NB4 (cell line): Measurements from ENCODE around the gene ADAM10.

Source experiments
- MYC ChIP-seq: IDR thresholded peaks from 2 replicates; pipeline ENCODE4 v1.6.1; 2011; ENCODE audit warnings: low read depth, low read length
- POLR2A ChIP-seq: IDR thresholded peaks from 2 replicates; pipeline ENCODE4 v1.6.1; 2011; ENCODE audit warnings: mild to moderate bottlenecking; ENCODE audit not compliant: insufficient read length; ENCODE audit errors: extremely low read depth
- TF ChIP-seq, protein P1 (sequence below): IDR thresholded peaks from one replicate; pipeline ENCODE4 v1.5.1; 2012; ENCODE audit warnings: low read depth, low read length
- TF ChIP-seq, protein P2 (sequence below): IDR thresholded peaks from 2 replicates; pipeline ENCODE4 v1.6.1; 2011; ENCODE audit warnings: low read depth, low read length

DNA sequence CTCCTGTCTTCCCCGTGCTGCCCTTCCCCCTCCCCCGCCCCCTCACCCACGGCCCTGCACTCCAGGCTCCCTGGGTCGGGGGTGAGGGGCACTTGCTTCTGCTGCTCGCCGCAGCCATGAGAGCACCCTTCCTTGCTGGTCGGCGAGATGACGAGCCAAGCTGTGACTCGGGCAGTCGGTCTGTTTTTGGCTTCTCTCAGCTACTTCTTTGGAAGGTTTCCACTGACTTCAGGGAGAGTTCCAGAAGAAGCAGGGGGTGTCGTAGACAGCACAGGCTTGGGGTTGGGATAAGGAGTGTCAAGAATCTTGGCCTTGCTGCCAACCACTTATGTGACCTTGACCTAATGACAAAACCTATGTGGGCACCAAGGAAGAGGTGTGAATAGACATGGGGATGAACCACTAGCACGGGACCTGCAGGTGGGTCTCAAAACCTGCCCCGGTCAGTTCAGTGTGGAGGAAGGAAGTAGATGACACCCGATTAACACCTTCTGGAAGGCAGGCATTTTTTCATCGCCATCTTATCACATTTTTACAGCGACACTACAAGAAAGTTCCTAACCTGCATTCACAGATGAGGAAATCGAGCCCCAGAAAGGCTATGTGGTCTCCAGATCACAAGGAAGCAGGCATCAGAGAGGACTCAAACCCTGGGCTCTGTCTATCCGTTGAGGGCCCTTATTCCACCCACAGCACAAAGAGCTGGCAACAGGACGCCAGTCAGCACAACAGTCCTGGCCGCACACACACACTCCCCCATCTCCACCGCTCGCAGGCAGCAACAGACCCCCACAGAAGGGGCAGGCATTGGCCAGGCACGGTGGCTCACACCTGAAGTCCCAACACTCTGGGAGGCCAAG, 196.8 kb downstream of the ADAM10 start:
- TF ChIP-seq POLR2A (no peak), MYC (no peak)
- TF ChIP-seq, protein P1, sequence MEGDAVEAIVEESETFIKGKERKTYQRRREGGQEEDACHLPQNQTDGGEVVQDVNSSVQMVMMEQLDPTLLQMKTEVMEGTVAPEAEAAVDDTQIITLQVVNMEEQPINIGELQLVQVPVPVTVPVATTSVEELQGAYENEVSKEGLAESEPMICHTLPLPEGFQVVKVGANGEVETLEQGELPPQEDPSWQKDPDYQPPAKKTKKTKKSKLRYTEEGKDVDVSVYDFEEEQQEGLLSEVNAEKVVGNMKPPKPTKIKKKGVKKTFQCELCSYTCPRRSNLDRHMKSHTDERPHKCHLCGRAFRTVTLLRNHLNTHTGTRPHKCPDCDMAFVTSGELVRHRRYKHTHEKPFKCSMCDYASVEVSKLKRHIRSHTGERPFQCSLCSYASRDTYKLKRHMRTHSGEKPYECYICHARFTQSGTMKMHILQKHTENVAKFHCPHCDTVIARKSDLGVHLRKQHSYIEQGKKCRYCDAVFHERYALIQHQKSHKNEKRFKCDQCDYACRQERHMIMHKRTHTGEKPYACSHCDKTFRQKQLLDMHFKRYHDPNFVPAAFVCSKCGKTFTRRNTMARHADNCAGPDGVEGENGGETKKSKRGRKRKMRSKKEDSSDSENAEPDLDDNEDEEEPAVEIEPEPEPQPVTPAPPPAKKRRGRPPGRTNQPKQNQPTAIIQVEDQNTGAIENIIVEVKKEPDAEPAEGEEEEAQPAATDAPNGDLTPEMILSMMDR: no peak
- TF ChIP-seq, protein P2, sequence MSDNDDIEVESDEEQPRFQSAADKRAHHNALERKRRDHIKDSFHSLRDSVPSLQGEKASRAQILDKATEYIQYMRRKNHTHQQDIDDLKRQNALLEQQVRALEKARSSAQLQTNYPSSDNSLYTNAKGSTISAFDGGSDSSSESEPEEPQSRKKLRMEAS: no peak
